Coronary artery (tissue), 2 donors: ENCODE data around the gene ADNP2.
"Not testable (repeated sequence)": the region's sequence is repeated elsewhere in the genome, so short reads cannot be mapped to it uniquely, and the experiment has no call there.

Experiments used
- DNase-seq: peaks from one replicate; pipeline ENCODE4 v3.0.0-alpha.2; 2017; ENCODE audit warnings: low spot score
- H3K27ac ChIP-seq, 2 donors: fragments of 200-600 bp; sonication (generic); one replicate each; pipeline ENCODE4 v1.5.1; 2016 to 2019
- H3K4me3 ChIP-seq: fragments of 200-600 bp; sonication (generic); 2 replicates; pipeline ENCODE4 v1.5.1; 2016; ENCODE audit warnings: mild to moderate bottlenecking, moderate library complexity
- TF ChIP-seq, protein P1 (sequence below): fragments of 200-600 bp; sonication (generic); IDR thresholded peaks from one replicate; pipeline ENCODE4 v1.5.1; 2019; ENCODE audit warnings: antibody characterized with exemption

ADNP2 gene

GRCh38 chr18:80163183-80163582, 54.1 kb downstream of the ADNP2 start:
- no peak overlapping the region for H3K27ac ChIP-seq
- DNase-seq = peak; percentile 29
- TF ChIP-seq, protein P1, sequence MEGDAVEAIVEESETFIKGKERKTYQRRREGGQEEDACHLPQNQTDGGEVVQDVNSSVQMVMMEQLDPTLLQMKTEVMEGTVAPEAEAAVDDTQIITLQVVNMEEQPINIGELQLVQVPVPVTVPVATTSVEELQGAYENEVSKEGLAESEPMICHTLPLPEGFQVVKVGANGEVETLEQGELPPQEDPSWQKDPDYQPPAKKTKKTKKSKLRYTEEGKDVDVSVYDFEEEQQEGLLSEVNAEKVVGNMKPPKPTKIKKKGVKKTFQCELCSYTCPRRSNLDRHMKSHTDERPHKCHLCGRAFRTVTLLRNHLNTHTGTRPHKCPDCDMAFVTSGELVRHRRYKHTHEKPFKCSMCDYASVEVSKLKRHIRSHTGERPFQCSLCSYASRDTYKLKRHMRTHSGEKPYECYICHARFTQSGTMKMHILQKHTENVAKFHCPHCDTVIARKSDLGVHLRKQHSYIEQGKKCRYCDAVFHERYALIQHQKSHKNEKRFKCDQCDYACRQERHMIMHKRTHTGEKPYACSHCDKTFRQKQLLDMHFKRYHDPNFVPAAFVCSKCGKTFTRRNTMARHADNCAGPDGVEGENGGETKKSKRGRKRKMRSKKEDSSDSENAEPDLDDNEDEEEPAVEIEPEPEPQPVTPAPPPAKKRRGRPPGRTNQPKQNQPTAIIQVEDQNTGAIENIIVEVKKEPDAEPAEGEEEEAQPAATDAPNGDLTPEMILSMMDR = no peak

DNA sequence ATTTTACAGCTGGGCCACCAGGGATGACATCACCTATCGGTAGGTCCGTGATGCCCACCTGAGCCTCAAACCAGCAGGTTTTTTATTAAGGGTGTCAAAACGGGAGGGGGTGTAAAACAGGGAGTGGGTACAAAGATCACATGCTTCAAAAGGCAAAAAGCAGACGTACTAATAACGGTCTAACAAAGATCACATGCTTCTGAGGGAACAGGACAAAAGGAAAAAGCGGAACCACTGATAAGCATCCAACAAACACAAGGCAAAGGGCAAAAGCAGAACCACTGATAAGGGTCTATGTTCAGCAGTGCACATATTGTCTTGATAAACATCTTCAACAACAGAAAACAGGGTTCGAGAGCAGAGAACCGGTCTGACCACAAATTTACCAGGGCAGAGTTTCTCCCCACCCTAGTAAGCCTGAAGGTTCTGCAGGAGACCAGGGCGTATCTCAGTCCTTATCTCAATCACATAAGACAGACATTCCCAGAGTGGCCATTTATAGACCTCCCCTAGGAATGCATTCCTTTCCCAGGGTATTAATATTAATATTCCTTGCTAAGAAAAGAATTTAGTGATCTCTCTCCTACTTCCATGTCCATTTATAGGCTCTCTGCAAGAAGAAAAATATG, 55.8 kb downstream of the ADNP2 start:
- not testable (repeated sequence) for H3K27ac ChIP-seq, H3K4me3 ChIP-seq, DNase-seq

More at GRCh38 chr18:80163183-80163582, 54.1 kb downstream of the ADNP2 start:
- H3K4me3 ChIP-seq = no peak overlapping the region

DNA sequence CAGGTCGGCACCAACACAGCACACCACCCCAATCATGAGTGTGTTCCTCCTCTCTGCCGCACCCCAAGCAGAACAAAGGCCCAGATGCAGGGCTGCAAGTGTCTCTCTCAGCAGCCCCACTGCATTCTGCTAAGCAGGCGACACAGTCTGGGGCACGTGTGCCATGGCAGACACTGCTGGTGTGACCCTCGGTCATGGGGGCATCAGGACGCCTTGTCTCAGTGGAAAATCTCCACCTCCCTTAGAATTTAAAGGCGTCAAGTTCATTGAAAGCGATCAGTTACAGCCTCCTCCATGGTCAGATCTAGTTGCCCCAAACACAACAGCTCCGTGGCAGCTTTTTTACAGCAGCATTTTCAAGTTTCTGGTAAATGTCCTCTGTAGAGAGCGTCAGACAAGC, 57.2 kb downstream of the ADNP2 start:
- no peak overlapping the region for H3K4me3 ChIP-seq
- no peak overlapping the region for H3K27ac ChIP-seq
- DNase-seq = peak; percentile 57
- TF ChIP-seq, protein P1 = no peak

GRCh38 chr18:80166725-80167124, 57.7 kb downstream of the ADNP2 start:
- Histone ChIP-seq H3K4me3 (no peak overlapping the region), H3K27ac (no peak overlapping the region)
- TF ChIP-seq, protein P1 = no peak
- peak; percentile 26 for DNase-seq

DNA sequence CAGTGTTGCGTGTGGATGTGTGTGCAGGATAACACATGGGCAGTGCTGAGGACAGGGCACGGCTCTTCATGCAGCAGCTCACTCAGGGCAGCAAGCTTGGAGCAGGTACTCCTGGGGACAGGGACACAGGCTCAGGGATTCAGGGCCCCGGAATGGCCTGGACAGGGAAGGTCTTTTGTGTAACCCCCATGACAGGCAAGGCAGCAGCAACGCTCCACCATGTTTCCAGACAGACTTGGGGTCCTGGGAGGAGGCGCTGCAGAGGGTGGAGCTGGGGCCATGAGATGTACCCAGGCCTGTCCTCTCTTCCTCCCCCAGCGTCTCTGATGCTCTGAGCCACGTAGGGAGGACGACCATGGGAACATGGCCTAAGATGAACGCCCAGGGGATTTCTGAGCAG, 58.3 kb downstream of the ADNP2 start:
- no peak overlapping the region for H3K27ac ChIP-seq
- DNase-seq = no peak
- TF ChIP-seq, protein P1 = no peak
- H3K4me3 ChIP-seq = no peak overlapping the region

DNA sequence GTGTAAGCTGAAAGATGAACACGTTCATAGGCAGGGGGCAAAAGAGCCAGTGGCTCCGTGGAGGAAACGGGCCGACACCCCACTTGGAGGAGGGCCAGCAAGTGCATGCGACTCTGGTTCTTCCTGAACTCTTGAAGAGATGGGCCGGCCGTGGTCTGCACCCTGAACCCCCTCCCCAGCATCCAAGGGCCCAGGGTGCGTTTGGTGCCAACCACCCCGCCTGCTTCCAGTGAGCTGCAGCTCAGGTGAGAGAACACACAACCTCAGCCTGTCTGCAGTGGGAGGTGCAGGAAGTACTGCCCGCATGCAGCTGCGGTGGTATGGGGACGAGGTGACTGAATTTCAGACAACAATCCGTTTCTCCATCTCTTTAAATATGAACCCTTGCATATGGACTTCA, 58.9 kb downstream of the ADNP2 start:
- H3K4me3 ChIP-seq = no peak overlapping the region
- DNase-seq = no peak
- TF ChIP-seq, protein P1 = no peak
- H3K27ac ChIP-seq = no peak overlapping the region

- H3K4me3 ChIP-seq = no peak overlapping the region
- TF ChIP-seq, protein P1 = no peak
- no peak for DNase-seq
- H3K27ac ChIP-seq = no peak overlapping the region
These were observed 59.3 kb downstream of the ADNP2 start for GRCh38 chr18:80168346-80168745.
